ENCODE measurements around the gene NEO1.

NEO1 gene

DNA sequence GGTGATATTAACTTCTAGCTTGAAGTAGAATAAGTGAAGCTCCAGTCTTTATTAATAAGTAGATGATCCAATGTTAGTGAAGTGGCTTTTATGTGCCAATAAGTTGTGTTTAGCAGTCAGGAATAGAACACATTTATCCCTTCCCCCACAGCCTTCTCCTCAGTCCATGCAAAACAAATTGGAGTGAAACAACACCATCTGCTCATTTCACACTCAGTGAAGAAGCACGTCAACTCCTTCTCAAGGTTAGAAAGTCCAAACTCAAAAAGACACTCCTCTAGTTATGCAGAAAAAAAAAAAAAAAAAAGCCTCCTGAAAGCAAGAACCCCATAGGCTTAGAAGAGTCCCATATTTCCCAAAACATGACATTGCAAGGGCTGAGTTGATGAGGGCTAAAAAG lies 18.0 kb upstream of the NEO1 start:
- no peak overlapping the region for H3K9ac ChIP-seq (ENCODE audit: low read depth, low read length, poor library complexity)
- WGBS, 2 donors (ENCODE audit: extremely low coverage in 2 of 2, insufficient read length in 2 of 2, insufficient replicate concordance in 1 of 2): no CpG with 5 or more reads among the region's 1 CpG
- no peaks in the 10 kb centered on the region for H3K27me3 ChIP-seq (ENCODE audit: control insufficient read depth in 3 of 3, insufficient read depth in 3 of 3, low read depth in 1 of 3, low read length in 3 of 3)

DNA sequence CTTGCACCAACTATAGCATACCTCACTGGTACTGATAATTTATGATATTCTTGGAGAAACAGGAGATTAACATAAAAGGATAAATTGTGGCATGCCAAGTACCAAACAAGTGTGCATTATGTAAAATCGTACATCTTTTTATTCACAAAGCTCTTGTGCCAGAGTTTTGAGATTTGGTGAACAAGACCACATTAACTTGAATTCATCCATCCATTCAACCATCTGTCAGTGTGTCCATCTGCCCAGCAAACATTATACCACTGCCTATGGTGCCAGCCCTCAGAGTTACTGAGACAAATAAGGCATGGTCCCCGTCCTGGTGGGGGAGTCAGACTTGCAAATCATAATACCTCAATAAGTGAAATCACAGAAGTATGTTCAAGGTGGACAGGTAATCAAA lies 17.0 kb upstream of the NEO1 start:
- Histone ChIP-seq H3K9ac (ENCODE audit: low read depth, low read length, poor library complexity) (no peak overlapping the region), H2AK5ac (ENCODE audit: low read depth, low read length) (no peak overlapping the region), H3K9me3 (replicated peaks in 1 of 2; ENCODE audit: control insufficient read depth in 2 of 2, insufficient read depth in 1 of 2, low read depth in 1 of 2, low read length in 2 of 2) (no peaks in the 10 kb centered on the region), H3K23ac (ENCODE audit: low read depth, low read length, poor library complexity) (no peak overlapping the region), H3K14ac (ENCODE audit: low read length) (no peak overlapping the region), H2BK15ac (ENCODE audit: low read length) (no peak overlapping the region), H3K4me1 (ENCODE audit: control insufficient read depth in 2 of 2, insufficient read depth in 1 of 2, low read depth in 1 of 2, low read length in 2 of 2) (peaks cover 0 to 8% of the 10 kb centered on the region in 2 donors), H3K4ac (ENCODE audit: low read length) (no peak overlapping the region), H2BK12ac (ENCODE audit: low read length) (no peak overlapping the region), H3K36me3 (replicated peaks in 1 of 2; ENCODE audit: control insufficient read depth in 2 of 2, insufficient read depth in 2 of 2, low read length in 2 of 2) (no peaks in the 10 kb centered on the region), H3K4me3 (ENCODE audit: low read length in 2 of 2) (no peak overlapping the region), H4K8ac (ENCODE audit: low read depth, low read length) (no peak overlapping the region), H4K91ac (ENCODE audit: low read depth, low read length, poor library complexity) (no peak overlapping the region), H3K27me3 (ENCODE audit: control insufficient read depth in 3 of 3, insufficient read depth in 3 of 3, low read depth in 1 of 3, low read length in 3 of 3) (no peaks in the 10 kb centered on the region), H3K27ac (replicated peaks; ENCODE audit: low read length) (no peak overlapping the region), H2BK5ac (ENCODE audit: low read length) (no peak overlapping the region), H2BK120ac (ENCODE audit: low read depth, low read length) (no peak overlapping the region), H3K18ac (ENCODE audit: low read length) (no peak overlapping the region), H3K79me1 (ENCODE audit: low read depth, low read length) (no peaks in the 10 kb centered on the region), H3K4me2 (ENCODE audit: insufficient read depth, low read length, poor library complexity, severe bottlenecking) (no peak overlapping the region), H2AFZ (ENCODE audit: low read length) (no peak overlapping the region)
- no peak for DNase-seq (ENCODE audit: low spot score)
- no CpG with 5 or more reads among the region's 2 CpGs for WGBS, 2 donors (ENCODE audit: extremely low coverage in 2 of 2, insufficient read length in 2 of 2, insufficient replicate concordance in 1 of 2)

More for the DNA sequence above, 18.0 kb upstream of the NEO1 start:
- no peak overlapping the region for H3K27ac ChIP-seq (replicated peaks; ENCODE audit: low read length)
- no peak overlapping the region for H3K14ac ChIP-seq (ENCODE audit: low read length)
- H3K9me3 ChIP-seq (replicated peaks in 1 of 2; ENCODE audit: control insufficient read depth in 2 of 2, insufficient read depth in 1 of 2, low read depth in 1 of 2, low read length in 2 of 2): no peaks in the 10 kb centered on the region
- no peak overlapping the region for H3K4me3 ChIP-seq (ENCODE audit: low read length in 2 of 2)
- H3K18ac ChIP-seq (ENCODE audit: low read length): no peak overlapping the region
- H3K4me2 ChIP-seq (ENCODE audit: insufficient read depth, low read length, poor library complexity, severe bottlenecking): no peak overlapping the region
- H2AK5ac ChIP-seq (ENCODE audit: low read depth, low read length): no peak overlapping the region
- DNase-seq (ENCODE audit: low spot score): no peak
- H3K36me3 ChIP-seq (replicated peaks in 1 of 2; ENCODE audit: control insufficient read depth in 2 of 2, insufficient read depth in 2 of 2, low read length in 2 of 2): no peaks in the 10 kb centered on the region
- no peaks in the 10 kb centered on the region for H3K79me1 ChIP-seq (ENCODE audit: low read depth, low read length)
- H2AFZ ChIP-seq (ENCODE audit: low read length): no peak overlapping the region
- H3K4me1 ChIP-seq (ENCODE audit: control insufficient read depth in 2 of 2, insufficient read depth in 1 of 2, low read depth in 1 of 2, low read length in 2 of 2): peaks cover 2 to 8% of the 10 kb centered on the region in 2 donors
- no peak overlapping the region for H4K8ac ChIP-seq (ENCODE audit: low read depth, low read length)
- H2BK12ac ChIP-seq (ENCODE audit: low read length): no peak overlapping the region
- H2BK5ac ChIP-seq (ENCODE audit: low read length): no peak overlapping the region
- H2BK15ac ChIP-seq (ENCODE audit: low read length): no peak overlapping the region
- no peak overlapping the region for H3K4ac ChIP-seq (ENCODE audit: low read length)
- no peak overlapping the region for H2BK120ac ChIP-seq (ENCODE audit: low read depth, low read length)
- H4K91ac ChIP-seq (ENCODE audit: low read depth, low read length, poor library complexity): no peak overlapping the region
- no peak overlapping the region for H3K23ac ChIP-seq (ENCODE audit: low read depth, low read length, poor library complexity)

DNA sequence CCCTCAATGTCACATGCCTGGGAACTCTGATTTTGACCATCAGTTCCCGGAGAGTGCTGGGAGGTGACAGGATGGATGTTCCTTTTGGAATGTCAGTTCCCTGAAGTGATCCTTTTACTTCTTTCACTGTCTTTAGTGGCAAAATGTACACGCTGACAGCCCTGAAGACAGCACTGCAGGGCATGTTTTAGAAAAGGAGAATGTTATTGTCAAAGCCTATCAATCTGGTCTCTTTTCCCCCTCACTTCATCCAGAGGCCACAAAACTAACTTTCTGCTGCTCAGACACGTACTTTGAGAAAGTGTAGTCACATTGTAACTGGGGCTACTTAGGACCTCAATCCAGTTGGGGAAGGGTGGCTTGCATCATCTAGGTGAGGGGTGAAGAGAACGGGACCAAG lies 14.0 kb upstream of the NEO1 start:
- Histone ChIP-seq H2BK5ac (ENCODE audit: low read length) (no peak overlapping the region), H3K18ac (ENCODE audit: low read length) (no peak overlapping the region), H4K91ac (ENCODE audit: low read depth, low read length, poor library complexity) (no peak overlapping the region), H2AFZ (ENCODE audit: low read length) (peak overlapping the region; percentile 13), H2AK5ac (ENCODE audit: low read depth, low read length) (no peak overlapping the region), H2BK120ac (ENCODE audit: low read depth, low read length) (no peak overlapping the region), H3K27me3 (ENCODE audit: control insufficient read depth in 3 of 3, insufficient read depth in 3 of 3, low read depth in 1 of 3, low read length in 3 of 3) (no peaks in the 10 kb centered on the region), H3K14ac (ENCODE audit: low read length) (no peak overlapping the region), H3K9me3 (replicated peaks in 1 of 2; ENCODE audit: control insufficient read depth in 2 of 2, insufficient read depth in 1 of 2, low read depth in 1 of 2, low read length in 2 of 2) (no peaks in the 10 kb centered on the region), H3K79me1 (ENCODE audit: low read depth, low read length) (no peaks in the 10 kb centered on the region), H3K4ac (ENCODE audit: low read length) (no peak overlapping the region), H3K4me2 (ENCODE audit: insufficient read depth, low read length, poor library complexity, severe bottlenecking) (no peak overlapping the region), H3K4me3 (ENCODE audit: low read length in 2 of 2) (no peak overlapping the region), H3K9ac (ENCODE audit: low read depth, low read length, poor library complexity) (no peak overlapping the region), H3K27ac (replicated peaks; ENCODE audit: low read length) (no peak overlapping the region), H3K4me1 (ENCODE audit: control insufficient read depth in 2 of 2, insufficient read depth in 1 of 2, low read depth in 1 of 2, low read length in 2 of 2) (peaks cover 0 to 13% of the 10 kb centered on the region in 2 donors), H4K8ac (ENCODE audit: low read depth, low read length) (no peak overlapping the region), H2BK15ac (ENCODE audit: low read length) (no peak overlapping the region), H2BK12ac (ENCODE audit: low read length) (no peak overlapping the region), H3K23ac (ENCODE audit: low read depth, low read length, poor library complexity) (no peak overlapping the region), H3K36me3 (replicated peaks in 1 of 2; ENCODE audit: control insufficient read depth in 2 of 2, insufficient read depth in 2 of 2, low read length in 2 of 2) (no peaks in the 10 kb centered on the region)
- DNase-seq (ENCODE audit: low spot score): no peak
- WGBS, 2 donors (ENCODE audit: extremely low coverage in 2 of 2, insufficient read length in 2 of 2, insufficient replicate concordance in 1 of 2): no CpG with 5 or more reads among the region's 4 CpGs

DNA sequence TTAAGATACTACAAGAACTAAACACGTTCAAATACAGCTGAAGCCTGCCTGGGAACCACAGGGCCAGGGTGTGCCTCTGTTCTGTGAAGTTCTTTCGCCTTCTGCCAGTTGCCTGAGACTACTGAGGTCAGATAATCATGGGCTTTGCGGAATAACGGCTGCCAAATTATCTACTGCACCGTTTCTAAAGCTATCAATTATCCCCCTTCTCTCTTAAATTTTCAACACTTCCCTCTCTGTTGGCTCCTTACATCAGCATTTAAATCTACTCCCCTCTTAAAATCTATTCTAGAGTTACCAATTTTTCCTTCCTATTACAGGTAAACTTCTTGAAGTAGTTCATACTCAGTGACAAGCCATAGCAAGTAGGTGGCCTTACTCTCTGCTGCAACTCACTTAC lies 6.2 kb upstream of the NEO1 start:
- no peak overlapping the region for H3K4me3 ChIP-seq (ENCODE audit: low read length in 2 of 2)
- H3K4me1 ChIP-seq (ENCODE audit: control insufficient read depth in 2 of 2, insufficient read depth in 1 of 2, low read depth in 1 of 2, low read length in 2 of 2): peaks cover 0 to 19% of the 10 kb centered on the region in 2 donors
- no peak overlapping the region for H4K91ac ChIP-seq (ENCODE audit: low read depth, low read length, poor library complexity)
- H3K79me1 ChIP-seq (ENCODE audit: low read depth, low read length): no peaks in the 10 kb centered on the region
- H3K23ac ChIP-seq (ENCODE audit: low read depth, low read length, poor library complexity): no peak overlapping the region
- no peaks in the 10 kb centered on the region for H3K27me3 ChIP-seq (ENCODE audit: control insufficient read depth in 3 of 3, insufficient read depth in 3 of 3, low read depth in 1 of 3, low read length in 3 of 3)
- H3K9me3 ChIP-seq (replicated peaks in 1 of 2; ENCODE audit: control insufficient read depth in 2 of 2, insufficient read depth in 1 of 2, low read depth in 1 of 2, low read length in 2 of 2): no peaks in the 10 kb centered on the region
- no peak for DNase-seq (ENCODE audit: low spot score)
- H2BK12ac ChIP-seq (ENCODE audit: low read length): no peak overlapping the region
- no CpG with 5 or more reads among the region's 5 CpGs for WGBS, 2 donors (ENCODE audit: extremely low coverage in 2 of 2, insufficient read length in 2 of 2, insufficient replicate concordance in 1 of 2)
- H2BK120ac ChIP-seq (ENCODE audit: low read depth, low read length): no peak overlapping the region
- H2BK5ac ChIP-seq (ENCODE audit: low read length): no peak overlapping the region
- no peak overlapping the region for H4K8ac ChIP-seq (ENCODE audit: low read depth, low read length)
- no peak overlapping the region for H3K4ac ChIP-seq (ENCODE audit: low read length)
- H2AFZ ChIP-seq (ENCODE audit: low read length): no peak overlapping the region
- H3K4me2 ChIP-seq (ENCODE audit: insufficient read depth, low read length, poor library complexity, severe bottlenecking): no peak overlapping the region
- no peak overlapping the region for H2AK5ac ChIP-seq (ENCODE audit: low read depth, low read length)
- H3K18ac ChIP-seq (ENCODE audit: low read length): no peak overlapping the region
- H3K27ac ChIP-seq (replicated peaks; ENCODE audit: low read length): no peak overlapping the region
- no peaks in the 10 kb centered on the region for H3K36me3 ChIP-seq (replicated peaks in 1 of 2; ENCODE audit: control insufficient read depth in 2 of 2, insufficient read depth in 2 of 2, low read length in 2 of 2)
- no peak overlapping the region for H3K9ac ChIP-seq (ENCODE audit: low read depth, low read length, poor library complexity)
- H3K14ac ChIP-seq (ENCODE audit: low read length): no peak overlapping the region
- no peak overlapping the region for H2BK15ac ChIP-seq (ENCODE audit: low read length)
